HG03342 (cell line): ENCODE data around the gene RCC2.

Experiments used
- ATAC-seq: cut with Tn5 transposase; IDR thresholded peaks from one replicate; pipeline ENCODE4 v1.9.1; 2021; ENCODE audit warnings: mild to moderate bottlenecking, moderate library complexity; ENCODE audit not compliant: unreplicated experiment

RCC2 gene

DNA sequence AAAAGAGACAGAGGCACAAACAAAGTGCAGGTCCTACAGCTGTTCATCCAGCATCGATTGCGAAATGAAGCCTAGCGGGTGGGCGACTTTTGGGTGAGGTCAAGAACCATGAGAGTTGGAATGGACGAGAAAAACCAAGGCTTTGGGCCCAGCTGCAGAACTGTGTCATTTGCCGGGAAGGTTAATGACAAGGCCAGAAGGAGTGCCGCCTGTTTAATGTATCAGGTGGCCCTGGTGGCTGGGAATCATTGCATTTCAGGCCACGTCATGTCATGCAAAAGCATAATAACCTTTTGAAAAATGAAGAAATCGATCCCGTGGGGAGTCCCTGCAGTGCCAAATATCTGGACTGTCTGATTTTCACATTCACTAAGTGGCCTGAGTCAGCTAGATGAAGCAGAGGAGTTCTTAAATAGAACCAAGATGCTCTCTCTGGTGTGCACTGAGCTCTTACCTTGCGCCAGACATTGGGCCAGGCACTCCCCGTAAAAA lies 8.1 kb upstream of the RCC2 start:
- ATAC-seq = no peak

DNA sequence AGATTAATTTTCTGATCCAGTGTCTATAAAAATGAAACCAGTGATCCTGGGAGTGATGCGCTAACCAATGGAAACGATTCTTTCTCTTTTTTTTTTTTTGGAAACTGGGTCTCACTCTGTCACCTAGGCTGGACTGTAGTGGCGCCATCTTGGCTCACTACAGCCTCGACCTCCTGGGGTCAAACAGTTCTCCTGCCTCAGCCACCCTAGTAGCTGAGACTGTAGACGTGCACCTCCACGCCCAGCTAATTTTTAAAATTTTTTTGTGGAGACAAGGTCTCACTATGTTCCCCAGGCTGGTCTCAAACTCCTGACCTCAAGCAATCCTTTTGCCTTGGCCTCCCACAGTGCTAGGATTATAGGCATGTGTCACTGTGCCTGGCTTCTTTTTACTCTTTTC lies 3.4 kb upstream of the RCC2 start:
- no peak for ATAC-seq

DNA sequence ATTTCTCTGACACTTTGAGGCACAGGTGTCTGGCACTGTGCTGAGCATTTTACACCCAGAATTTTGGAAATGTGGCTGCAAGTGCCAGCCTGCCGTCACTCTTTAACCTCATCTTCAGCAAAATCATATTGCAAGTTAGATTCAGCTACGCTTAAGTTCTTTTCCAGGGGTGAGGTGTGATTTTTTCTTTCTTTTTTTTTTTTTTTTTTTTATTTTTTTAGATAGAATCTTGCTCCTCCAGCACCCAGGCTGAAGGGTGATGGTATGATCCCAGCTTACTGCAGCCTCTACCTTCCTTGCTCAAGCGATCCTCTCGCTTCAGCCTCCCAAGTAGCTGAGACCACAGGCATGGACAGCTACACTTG lies 2.5 kb upstream of the RCC2 start:
- no peak for ATAC-seq

- no peak for ATAC-seq
These were observed 2.0 kb upstream of the RCC2 start for GRCh38 chr1:17441265-17441992.

- no peak for ATAC-seq
These were observed 1.3 kb upstream of the RCC2 start for GRCh38 chr1:17440827-17441168.

- ATAC-seq = no peak
These were observed 773 bp upstream of the RCC2 start for GRCh38 chr1:17440074-17440826.

- ATAC-seq = peak; percentile 31
These were observed 893 bp downstream of the RCC2 start for GRCh38 chr1:17438318-17439249.

DNA sequence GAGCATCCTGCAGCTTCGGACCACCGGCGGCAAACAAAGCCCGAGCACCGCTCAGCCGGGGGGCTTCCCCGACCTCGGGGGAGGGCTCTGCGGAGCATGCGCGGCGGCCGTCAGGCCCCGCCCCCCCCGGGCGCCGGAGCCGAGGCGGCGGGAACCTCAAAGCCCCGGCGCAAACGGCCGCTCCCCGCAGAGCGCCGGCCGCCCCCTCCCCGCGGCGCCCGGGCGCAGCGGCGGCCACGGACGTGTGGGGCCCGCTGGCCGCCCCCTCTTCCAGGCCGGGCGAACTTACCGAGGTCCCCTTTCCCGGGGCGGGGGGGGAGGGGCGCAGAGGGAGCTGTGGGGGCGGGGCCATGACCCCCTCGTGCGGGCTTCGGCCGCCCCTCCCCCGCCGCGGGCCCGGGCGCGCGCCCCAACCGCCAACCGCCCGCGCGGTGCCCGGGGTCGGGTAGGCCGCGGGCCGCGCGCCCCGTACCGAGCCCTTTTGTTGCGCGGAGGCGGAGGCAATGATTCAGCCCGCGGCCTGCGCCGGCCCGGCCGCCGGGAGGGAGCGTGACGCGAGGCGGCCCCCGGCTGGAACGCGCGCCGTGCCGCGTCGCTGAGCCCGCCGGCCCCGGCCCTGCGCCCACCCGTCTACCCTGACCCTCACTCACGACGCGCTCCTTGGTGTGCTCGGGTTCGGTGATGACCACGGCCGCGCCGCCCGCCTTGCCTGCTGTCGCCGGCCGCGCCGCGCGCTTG lies 1.7 kb downstream of the RCC2 start:
- ATAC-seq = peak; percentile 36

- ATAC-seq = no peak
These were observed 2.3 kb downstream of the RCC2 start for GRCh38 chr1:17437260-17437579.

DNA sequence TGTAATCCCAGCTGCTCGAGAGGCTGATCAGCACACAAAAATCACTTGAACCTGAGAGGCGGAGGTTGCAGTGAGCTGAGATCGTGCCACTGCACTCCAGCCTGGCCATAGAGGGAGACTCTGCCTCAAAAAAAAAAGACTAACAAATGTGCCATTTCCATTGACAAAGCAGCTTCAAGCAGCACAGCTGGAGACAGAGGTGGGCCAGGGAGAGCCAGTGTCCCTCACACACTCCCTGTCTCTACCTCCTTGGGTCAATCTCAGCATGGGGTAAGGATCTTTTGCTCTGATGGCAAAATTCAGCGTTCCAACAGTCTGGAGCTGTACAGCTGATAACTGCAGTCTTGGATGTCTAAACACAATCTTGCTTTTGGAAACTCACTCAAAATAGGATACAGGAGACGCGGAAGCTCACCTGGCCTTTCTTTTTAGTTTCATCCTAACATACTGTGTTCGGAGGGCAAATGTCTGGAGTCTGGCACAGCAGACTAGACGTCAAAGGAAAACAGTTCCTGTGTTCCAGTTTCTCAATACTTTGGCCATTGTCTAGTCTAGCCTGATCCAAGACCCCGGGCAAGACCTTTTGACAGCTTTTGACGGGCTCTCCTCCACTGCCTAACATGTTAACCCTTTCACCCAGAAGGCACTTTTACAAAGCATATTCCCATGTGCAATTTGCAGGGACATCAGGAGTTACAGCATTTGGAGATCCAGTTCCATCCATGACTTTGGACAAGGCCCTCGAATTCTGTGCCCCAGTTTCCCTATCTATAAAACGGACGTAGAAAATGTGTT lies 2.9 kb downstream of the RCC2 start:
- ATAC-seq = no peak

DNA sequence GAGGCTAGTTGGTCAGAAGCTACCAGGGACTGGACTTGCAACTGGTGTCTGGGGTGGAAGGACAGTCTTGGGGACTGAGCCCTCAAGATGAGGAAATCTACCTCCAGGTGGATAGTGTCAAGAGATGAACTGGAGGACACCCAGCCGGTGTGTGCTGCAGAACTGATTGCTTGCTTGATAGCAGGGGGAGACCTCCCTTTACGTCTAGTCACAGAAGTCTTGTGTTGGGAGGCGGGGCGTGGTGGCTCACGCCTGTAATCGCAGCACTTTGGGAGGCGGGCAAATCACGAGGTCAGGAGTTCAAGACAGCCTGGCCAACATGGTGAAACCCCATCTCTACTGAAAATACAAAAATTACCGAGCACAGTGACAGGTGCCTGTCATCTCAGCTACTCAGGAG lies 4.9 kb downstream of the RCC2 start:
- no peak for ATAC-seq

GRCh38 chr1:17434016-17434415 lies 5.5 kb downstream of the RCC2 start:
- no peak for ATAC-seq

DNA sequence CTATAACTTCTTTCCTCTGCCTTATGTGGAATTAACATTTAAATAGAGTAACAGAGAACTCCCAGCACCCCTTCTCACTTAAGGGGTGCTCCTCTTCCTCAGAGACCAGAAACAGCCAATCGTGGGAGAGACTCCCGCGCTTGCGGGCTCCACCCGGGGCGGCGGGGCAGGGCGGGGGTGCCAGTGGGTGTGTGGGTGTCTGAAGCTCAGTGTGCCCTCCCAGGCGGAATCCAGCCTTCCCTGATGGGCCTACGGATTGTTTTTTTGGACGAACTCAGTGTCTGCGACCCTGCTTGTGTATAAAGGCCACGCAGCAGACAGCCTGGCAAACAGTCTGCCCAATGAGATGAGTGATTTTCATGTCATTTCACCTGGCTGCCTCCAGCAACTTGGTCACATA lies 6.2 kb downstream of the RCC2 start:
- no peak for ATAC-seq

DNA sequence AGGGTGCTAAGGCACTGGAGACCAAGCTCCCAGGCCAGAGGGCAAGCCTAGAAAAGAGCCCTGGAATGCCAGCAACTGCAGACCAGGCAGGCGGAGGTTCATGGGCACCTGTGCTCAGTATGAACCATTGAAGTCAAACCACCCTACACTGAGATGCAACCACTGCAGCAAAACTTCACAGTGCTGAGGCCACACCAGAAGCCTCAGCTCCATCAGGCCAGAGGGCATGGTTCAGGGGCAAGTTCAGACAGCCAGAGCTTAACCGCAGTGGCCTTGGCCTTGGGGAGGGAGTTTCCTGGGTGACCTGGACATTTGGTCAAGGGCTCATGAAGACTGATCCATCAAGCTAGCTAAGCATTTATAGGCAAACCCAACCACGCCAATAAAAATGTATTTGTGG lies 7.1 kb downstream of the RCC2 start:
- ATAC-seq = no peak

GRCh38 chr1:17429183-17429582 lies 10.3 kb downstream of the RCC2 start:
- no peak for ATAC-seq

DNA sequence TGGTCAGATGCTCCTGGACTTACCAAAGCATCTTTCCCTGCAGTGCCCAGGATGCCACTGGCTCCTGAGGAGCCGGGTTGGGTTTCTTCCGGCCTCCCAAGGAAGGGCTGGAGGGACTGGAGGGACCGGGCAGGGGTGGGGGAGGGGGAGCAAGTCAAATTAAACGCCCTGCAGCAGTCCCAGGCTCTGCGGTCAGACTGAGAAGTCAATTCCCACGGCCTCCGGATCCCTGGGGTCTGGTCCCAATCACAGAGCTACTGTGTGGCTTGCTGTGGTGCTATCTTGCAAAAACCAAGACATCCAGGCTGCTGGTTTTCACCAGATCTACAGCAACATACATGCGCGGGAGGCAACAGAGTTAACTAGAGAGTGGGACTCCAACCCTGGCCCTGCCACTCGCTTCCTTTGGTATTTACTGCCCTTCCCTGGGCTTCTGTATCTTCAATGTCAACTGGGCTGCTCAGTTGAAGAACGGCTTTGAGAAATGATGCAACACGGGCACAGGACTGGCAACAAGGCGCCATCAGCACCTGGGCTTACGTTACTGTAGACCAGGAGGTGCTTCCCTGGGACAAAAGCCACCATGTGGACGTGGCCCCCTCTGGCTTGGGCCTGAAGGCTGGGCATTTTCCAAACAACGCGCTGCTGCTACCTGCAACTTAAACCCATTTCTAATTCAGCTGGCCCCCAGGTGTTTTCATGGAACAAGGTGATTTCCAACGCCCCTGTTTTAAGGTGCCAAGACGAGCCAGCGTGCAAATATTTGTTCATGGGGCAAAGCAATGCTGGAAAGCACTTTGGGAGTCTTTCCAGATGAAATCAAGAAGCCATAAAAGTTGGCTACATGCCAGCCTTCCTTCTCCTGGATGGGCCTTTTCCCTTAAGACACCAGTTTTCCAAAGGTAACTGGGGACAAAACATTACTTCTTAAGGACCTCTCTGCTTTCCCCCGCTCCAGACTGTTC lies 11.5 kb downstream of the RCC2 start:
- ATAC-seq = no peak

GRCh38 chr1:17425806-17426600 lies 13.5 kb downstream of the RCC2 start:
- no peak for ATAC-seq

- ATAC-seq = no peak
These were observed 15.7 kb downstream of the RCC2 start for GRCh38 chr1:17423781-17424245.
